Activated CD4-positive, alpha-beta T cell treated with anti-CD3 and anti-CD28 coated beads for 48 hours (primary cell): ENCODE data around the gene TMEM86B.
"Not testable (repeated sequence)": the region's sequence is repeated elsewhere in the genome, so short reads cannot be mapped to it uniquely, and the experiment has no call there.

Experiments used
- DNase-seq: peaks from one replicate; pipeline ENCODE4 v3.0.0-alpha.2; 2020

Gene TMEM86B

DNA sequence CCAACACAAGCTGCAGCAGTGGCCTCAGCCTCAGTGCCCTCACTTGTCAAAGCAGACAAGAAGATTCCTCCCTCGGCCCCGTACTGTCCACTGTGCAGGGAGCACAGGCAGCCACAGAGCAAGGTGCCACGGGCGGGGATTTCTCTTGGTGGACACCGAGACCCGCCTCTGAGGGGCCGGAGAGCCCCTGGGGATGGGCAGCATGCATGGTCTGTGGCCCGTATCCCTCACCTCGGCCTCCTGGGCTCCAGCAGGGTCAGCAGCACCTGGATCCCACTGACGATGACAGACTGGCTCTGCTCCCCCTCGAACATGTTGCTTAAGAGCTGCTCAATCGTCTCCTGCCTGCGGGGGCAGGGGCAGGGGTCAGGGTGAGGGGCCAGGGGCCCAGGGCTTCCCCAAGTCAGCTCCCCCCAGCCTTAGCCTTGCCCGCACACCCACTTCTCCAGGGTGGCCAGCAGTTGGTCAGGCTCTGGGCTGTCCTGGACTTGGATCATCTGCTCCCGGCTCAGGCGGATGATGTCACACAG, 13.4 kb upstream of the TMEM86B start:
- no peak for DNase-seq

- DNase-seq, result no peak
Measured at GRCh38 chr19:55241143-55241934, 12.8 kb upstream of the TMEM86B start.

DNA sequence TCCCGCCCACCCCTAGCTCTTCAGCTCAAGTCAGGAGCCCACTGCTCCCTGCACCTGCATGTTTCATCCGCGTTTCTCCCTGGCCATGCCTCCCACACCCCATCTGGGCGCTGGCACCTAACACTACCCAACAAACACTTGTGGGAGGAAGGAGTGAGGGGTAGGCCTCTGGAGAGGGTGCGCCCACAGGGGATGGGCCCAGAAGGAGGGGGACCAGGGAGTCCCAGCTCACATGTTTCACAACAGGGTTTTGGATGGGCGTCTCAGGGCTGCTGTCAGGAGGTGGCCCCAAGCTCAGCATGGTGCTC, 12.1 kb upstream of the TMEM86B start:
- no peak for DNase-seq

- no peak for DNase-seq
Measured at GRCh38 chr19:55239004-55239403, 10.4 kb upstream of the TMEM86B start.

- DNase-seq, result no peak
Measured at GRCh38 chr19:55238030-55238429, 9.5 kb upstream of the TMEM86B start.

GRCh38 chr19:55232986-55233385, 4.4 kb upstream of the TMEM86B start:
- no peak for DNase-seq

DNA sequence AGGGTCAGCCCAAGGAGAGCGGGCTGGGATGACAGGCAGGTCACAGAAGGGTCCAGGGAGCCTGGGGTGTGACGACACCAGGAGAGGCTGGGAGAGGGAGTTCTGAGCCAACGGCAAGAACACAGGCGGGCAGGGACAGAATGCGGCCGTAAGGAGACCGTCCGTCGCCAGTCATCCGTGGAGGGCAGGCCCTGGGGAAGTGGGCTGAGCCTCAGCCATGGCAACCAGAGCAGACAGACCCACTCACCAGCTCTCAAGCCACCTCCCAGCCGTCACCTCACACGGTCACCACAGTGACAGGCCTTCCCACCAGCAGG, 3.7 kb upstream of the TMEM86B start:
- no peak for DNase-seq

- DNase-seq, result no peak
Measured at GRCh38 chr19:55231391-55232285, 3.1 kb upstream of the TMEM86B start.

GRCh38 chr19:55230780-55231179, 2.2 kb upstream of the TMEM86B start:
- no peak for DNase-seq

- no peak for DNase-seq
Measured at GRCh38 chr19:55230329-55230728, 1.8 kb upstream of the TMEM86B start.

DNA sequence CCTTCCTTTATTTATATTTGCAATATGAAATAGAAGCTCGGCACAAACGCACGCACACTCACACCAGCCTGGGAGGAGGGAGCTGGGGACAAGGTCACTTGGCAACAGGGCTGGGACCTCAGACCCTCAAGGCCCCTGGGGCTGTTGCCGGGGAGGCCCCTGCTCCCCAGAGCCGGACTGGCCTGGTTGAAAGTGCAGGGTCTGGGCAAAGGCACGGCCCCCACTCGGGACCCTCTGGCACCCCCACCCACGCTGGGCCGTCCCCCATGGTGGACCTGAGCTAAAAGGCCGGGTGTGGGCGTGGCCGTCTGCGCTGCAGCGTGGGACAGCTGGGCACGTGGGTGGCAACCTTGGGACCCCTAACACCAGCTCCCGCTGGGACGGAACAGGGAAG, 1.2 kb upstream of the TMEM86B start:
- no peak for DNase-seq

DNA sequence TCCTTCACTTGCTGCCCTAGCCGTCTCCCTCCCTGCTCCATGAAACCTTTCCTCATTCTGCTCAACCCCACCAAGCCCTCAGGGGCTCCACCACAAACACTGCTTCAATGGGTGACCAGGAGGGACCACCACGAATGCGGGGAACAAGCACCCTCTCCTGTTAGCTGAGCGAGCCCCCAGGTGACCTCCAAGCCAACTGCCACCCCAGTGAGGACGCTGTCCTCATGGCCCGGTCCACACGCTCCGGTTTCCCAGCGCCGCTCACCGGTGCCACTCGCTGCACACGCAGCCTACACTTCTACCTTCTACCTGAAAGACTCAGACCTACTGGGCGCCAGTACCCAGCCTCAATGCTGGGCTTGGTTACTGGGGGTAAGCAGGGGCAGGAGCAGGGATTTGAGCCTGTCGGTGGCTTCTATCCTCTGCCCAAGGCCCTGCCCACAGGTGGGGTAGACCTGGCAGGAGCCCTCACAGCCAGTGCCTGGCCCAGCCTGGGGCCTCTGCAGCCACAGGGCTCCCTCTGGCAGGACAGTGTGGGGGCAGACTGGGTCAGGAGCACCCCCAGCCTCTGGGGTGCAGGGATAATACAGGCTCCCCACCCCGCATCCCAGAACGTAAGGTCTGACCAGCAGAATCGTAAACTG, 704 bp upstream of the TMEM86B start:
- no peak for DNase-seq

DNA sequence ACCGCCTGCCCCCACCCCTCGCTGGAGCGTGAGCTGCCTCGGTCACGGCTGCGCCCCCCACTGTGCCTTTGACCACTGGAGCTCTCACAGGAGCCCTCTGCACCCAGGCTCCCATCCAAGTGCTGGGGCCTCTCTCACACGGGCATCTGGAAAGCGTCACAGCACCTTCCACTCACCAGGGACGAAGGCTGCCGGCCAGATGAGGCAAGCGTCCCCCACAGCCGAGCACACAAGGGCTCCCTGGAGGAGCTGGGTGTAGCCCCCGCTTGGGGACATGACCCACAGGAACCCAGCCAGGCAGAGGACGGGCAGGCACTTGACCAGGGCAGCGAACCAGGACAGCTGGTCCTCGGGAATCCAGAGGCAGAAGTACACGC, 560 bp downstream of the TMEM86B start:
- no peak for DNase-seq

GRCh38 chr19:55227241-55228014, 1.1 kb downstream of the TMEM86B start:
- DNase-seq, result no peak

DNA sequence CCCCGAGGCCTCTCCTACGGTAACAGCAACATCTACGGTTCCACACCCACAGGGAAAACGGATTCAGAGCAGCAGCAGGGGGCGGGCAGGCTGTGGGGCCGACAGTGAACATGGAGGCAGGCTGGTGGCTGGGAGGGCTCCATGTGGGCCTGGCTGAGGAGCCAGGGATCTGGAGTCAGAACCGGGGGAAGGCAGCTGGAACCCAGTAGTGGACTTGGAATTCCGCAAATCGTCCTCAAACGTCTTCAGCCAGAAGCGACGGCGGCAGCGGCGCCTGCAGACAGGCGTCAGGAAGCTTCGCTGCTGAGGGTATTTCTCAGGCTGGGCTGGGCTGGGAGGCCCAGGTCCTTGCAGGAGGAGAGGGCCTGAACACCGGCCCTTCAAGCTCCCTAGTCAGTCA, 1.8 kb downstream of the TMEM86B start:
- DNase-seq, result no peak

DNA sequence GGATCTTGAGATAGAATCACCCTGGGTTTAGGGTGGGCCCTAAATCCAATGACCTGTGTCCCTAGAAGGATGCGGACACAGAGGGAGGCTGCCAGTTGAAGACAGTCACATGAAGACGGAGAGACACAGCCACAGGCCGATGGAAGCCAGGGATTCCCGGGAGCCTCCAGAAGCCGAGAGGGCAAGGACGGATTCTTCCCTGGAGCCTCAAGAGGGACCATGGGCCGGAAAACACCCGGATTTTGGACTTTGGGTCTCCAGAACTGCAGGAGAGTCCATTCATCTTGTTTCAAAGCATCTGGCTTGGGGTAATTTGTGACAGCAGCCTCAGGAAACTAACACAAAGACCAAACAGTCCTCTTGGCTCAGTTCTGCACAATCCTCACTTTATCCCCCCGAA, 2.3 kb downstream of the TMEM86B start:
- DNase-seq, result no peak

GRCh38 chr19:55225415-55225958, 3.1 kb downstream of the TMEM86B start:
- no peak for DNase-seq

DNA sequence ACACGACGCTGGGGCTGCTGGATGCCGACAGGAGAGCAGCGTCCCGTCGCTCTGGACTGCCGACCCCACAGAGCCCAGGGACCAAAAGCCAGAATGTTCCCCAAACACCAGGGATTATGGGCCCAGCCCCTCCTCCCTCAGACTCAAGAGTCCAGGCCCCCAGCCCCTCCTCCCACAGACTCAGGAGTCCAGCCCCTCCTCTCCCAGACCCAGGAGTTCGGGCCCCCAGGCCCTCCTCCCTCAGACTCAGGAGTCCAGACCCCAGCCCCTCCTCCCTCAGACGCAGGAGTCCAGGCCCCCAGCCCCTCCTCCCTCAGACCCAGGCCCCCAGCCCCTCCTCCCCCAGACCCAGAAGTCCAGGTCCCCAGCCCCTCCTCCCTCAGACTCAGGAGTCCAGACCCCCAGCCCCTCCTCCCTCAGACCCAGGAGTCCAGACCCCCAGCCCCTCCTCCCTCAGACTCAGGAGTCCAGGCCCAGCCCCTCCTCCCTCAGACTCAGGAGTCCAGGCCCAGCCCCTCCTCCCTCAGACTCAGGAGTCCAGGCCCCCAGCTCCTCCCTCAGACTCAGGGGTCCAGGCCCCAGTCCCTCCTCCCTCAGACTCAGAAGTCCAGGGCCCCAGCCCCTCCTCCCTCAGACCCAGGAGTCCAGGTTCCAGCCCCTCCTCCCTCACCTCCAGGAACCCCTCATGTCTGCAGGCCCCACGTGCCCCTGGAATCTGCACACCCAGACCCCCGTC, 3.7 kb downstream of the TMEM86B start:
- DNase-seq, result not testable (repeated sequence)

DNA sequence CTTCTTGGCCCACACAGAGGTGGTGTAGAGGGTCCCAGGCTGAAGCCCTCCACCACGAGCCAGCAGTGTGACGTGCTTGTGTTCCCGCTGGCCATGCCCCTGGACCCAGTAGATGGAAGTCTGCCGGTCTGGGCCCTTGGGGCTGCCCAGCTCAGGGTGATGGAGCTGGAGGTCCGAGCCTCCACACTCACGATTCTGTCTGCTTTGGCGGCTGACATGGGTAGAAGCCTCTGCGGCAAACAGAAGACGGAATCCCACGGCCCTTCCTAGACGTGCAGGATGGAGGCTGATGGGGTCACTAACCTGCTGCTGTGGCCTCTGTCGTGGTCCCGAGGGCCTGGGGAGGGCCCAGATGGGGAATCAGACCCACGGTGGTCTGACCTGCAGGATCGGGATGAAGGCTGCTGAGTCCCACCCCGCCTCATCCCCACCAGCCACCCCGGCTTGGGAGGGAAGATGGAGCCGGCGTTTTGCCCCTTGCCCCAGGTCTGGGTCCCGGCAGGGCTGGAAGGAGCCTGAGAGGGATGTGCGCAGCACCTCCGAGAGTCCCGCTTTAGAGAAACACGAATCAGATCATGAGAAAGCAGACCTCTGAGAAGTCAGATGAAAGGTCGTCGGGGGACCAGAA, 4.4 kb downstream of the TMEM86B start:
- no peak for DNase-seq

GRCh38 chr19:55223291-55224037, 5.1 kb downstream of the TMEM86B start:
- DNase-seq, result no peak

GRCh38 chr19:55220525-55220924, 8.0 kb downstream of the TMEM86B start:
- no peak for DNase-seq
